ENCODE results near the gene SORCS2.

The SORCS2 gene

DNA sequence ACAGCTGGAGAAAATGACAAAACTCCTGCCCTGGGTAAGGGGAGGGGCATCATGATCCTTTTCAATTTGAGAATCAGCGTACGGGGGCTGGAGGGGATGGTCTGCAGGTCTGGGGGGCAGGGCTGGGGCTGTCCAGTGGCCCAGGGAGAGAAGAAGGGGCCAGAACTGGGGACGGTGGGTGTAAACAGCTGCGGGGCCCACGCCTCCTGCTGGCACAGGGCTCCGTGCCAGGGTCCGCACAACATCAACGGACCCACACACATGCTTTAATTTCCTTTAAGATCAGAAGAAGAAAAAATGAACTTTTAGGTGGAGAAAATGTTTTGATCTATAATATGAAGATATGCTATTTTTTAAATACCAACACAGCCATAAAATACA is 190.3 kb downstream of the SORCS2 start:
- no peak for DNase-seq

DNA sequence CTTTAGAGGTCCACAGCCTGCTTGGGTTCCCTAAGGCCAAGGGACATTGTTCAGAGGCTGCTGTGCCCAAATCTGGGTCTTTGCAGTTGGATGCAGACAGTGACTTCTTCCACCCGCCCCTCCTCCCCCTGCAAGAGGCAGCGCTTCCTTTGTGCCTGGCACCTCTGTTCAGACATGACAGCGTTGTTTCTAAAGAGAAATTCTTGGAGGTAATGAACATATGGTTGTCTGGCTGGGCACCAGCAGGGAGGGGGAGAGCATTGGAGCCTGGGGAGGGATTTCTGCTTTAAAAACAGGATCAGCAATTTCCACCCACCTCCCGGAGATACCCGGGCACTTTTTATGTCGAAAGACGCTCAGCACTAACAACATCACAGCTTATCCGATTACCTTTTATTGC is 190.9 kb downstream of the SORCS2 start:
- no peak for DNase-seq

DNA sequence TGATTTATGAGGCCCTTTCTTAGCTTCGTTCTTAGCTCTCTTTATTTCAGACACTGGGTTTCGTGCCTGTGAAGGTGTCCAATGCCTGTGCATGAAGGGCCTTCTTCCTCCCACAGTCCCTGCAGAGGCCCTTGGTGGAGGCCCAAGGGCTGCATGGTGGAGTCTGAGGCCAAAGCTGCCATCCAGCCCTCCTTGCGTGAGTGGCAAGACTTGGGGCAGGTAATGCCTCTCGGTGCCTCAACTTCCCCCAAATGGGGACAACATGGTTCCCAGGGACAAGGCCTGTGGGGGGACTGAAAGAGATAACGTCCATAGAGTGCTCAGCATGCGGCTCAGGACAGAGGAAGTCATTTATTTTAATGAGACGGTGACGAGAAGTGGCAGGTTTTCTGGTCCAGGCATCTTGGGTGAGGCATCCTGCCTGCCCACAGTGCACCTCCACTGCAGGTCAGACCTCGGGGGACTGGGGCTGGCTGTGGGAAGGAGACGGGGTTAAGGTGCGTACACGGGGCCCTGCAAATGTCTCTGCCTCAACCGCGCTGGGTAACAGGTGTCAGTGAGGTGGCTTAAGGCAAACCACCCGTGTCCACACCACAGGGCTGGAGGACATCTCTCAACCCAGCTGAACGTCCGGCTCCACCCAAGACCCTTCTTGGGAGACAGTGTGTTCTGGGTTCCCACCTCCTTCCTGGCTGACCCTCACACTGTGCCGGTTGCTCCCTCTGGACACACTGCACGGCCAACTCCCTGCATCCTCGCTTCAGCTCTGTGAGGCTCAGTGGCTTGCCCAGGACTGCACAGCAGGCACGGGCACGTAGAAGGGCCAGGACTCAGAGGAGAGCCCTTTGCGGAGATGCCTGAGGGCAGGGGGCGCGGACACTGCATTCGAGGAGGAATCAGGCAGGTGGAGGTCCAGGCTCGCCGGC is 191.9 kb downstream of the SORCS2 start:
- DNase-seq = no peak

DNA sequence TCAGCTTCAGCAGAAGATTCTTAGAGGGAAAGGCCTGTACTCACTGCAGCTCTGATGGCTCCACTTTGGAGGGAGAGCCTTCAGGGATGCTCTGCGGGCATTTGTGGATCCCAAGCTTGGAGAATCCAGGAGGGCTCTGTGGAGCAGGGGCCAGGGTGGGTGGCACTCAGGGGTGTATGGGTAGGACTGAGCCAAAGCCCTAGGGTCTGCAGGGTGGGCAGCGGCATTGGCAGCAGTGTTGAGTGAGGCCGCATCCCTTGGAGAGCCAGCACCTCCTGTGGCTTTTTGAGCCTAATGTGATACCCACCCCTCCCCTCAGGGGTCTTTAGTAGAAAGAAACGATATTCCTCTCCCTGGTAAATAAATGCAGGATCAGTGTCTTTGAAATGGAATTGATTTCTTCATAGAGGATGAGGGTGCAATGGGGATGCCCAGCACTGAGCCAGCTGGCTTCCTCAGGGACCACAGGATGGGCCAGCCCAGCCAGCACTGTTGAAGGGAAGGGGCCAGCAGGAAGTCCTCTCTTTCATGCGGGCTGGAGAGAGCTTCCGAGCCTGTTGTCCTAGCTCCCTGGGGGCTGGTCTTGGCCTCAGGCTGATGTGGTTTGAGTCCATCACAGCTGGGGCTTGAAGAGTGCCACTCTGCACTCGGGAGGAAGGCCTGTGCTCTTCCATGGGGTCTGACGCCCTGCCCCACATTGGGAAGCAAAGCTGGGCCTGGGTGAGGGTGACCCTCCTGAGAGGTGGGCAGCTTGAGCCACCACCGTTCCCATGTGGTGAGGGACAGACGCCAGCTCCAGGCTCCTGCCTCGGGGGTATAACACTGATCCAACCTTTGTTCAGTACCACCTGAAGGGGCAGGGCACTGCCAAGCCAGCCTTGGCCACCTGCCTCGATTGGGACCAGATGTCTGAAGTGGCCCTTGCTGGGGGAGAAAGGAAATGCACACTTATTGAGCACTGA is 192.9 kb downstream of the SORCS2 start:
- no peak for DNase-seq

DNA sequence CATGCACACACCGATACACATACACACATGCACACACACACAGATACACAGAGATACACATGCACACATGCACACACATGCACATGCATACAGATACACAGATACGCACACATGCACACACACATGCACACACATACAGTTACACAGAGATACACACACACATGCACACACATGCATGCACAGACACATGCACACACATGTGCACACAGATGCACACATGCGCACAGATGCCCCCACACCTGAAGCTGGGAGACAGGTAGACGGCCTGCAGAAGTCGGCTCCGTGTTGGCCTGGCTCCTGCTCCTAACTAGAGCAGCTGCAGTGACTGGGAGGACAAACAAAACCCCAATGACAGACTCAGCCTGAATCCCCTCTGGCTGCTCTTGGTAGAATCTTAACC is 195.6 kb downstream of the SORCS2 start:
- DNase-seq = no peak

DNA sequence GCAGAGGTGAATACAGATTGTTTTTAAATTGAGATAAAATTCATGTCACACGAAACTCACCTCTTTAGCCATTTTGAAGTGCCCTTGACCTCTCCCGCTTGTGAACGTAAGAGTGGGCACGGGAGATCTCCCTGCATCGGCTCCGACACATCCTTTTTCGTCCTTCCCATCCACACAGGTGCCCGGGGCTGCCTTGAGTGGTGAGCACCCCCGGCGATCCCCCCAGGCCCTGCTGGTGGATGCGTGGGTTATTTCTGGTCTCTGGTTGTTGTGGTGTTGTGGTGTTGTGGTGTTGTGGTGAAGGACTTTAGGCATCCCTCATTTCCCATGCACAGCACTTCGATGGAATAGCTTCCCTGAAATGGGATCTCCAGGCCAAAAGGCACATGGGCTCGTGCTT is 196.3 kb downstream of the SORCS2 start:
- no peak for DNase-seq

DNA sequence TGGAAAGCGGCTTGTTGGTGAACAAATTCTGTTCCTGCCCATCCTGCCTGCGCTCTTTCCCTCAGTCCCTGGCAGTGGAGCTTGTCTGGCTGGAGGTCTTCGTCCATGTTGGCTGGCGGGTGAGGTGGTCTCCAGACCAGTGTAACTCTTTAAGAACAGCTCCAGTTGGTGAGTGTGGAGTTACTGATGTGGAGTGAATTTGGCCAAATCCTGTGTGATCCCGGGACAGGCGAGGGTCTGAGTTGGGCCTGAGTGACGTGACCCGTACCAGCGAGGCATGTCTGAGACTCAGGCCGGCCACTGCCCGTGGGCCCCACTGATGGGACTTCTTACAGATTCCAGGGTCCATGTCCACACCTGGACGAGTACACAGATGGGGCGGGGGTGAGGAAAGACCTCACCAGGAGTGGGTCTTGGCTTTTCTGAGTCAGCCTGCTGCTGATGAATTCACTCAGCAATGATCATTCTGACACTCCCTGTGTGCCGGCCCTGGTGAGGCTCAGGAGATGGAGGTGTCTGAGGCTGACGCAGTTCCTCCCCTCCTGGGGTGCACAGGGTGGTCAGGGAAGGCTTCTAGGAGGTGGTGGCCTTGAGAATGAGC is 196.9 kb downstream of the SORCS2 start:
- DNase-seq = no peak

DNA sequence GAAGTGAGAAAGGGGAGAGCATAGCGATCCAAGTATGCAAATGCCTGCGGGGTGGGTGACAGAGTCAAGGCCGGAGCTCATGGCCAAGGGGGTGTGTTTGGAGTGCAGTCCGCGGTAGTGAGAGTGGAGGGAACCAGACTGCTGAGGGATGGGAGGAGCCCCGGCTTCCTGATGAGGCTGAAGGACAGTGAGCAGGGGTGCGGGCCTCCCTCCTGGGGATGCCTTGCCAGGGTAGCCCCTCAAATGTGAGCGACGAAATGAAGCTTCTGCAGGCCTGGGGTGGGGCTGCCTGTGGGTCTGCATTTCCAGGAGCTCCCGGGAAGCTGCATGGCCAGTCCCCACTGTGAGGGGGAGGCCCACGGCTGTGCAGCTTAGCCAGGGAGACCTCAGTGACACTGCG is 197.4 kb downstream of the SORCS2 start:
- no peak for DNase-seq

DNA sequence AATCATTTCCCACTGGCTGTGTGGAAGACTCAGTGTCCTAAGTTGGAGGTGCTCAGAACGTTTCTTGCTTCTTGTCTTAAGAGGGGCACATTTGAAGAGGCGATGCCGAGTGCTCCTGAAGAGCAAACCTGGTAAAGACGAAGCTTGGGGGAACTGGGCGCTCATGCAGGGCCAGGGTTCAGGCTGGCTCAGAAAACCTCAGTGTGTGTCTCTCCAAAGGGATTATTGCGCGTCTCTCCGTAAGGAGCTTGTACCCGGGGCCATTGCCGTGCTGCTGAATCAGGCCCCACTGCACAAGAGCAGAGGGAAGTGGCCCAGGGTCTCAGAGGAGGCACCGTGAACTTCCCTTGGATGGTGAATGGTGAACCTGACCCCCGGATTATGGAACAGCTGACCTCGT is 198.0 kb downstream of the SORCS2 start:
- no peak for DNase-seq

DNA sequence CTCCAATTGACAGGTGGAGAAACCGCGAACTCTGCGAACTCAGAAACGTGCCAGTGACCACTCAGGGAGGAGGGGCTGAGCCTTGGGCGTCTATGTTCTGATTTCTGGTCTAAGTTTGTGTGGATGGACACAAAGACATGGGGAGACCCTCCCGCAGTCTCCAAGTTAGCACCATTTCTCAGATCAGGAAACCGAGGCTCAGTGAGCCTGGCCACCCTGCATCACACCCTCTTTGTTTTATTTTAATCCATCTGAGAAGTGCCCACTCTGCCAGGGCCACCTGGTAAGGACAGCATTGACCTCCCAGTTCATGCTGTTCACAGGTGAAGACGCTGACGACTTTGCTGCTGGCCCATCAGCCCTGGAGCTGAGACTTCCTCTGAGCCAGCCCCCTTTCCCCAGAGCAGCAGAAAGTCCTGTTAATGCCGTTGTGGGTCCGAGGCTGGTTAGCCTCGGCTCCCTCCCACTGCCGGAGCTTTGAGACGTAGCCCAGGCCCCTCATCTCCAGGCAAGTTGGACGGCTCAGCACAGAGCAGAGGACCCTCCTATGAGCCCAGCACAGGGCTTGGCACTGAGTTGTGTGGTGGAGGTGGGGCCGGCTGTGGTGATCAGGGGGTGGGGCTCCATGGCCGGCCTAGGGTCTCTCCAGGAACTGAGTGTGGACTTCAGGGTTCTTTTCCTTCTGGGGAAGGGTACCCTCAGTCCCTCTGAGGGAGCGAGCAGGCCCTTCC is 198.7 kb downstream of the SORCS2 start:
- DNase-seq = no peak

DNA sequence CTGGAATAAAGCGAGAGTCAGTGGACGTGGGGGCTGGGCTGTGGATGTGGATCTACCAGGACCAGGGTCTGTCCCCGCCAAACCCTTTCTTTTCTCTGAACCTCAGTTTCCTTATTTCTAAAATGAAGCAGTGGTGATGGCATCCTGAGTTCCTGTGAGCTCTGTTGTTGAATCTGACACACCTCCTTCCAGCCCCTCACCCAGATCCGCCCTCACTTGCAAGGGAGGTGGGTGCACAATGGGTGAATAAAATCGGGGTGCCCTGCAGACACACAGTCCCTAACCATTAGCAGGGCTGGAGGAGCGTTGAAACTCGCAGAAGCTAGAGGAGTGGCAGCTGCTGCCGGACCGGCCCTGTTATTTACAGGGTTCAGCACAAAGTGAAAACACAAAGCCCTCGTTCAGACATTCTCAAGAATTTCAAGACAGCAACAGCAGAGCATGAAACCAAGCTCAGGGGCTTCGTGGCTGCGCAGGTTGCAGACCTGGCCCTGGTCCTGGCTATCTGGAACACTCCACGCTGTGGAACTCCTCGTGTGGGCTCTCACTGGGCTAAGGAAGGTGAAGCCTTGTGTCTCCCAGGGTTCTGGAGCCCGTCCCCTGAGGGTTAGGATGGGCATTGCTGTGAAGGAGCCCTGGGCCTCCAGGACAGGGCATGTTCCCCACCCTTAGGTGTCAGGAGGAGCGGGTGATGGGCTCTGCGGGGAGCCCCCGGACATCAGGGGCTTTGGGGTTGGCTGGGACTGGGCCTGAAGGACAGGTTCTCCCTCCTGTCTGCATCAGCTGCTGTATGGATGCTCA is 199.5 kb downstream of the SORCS2 start:
- no peak for DNase-seq

DNA sequence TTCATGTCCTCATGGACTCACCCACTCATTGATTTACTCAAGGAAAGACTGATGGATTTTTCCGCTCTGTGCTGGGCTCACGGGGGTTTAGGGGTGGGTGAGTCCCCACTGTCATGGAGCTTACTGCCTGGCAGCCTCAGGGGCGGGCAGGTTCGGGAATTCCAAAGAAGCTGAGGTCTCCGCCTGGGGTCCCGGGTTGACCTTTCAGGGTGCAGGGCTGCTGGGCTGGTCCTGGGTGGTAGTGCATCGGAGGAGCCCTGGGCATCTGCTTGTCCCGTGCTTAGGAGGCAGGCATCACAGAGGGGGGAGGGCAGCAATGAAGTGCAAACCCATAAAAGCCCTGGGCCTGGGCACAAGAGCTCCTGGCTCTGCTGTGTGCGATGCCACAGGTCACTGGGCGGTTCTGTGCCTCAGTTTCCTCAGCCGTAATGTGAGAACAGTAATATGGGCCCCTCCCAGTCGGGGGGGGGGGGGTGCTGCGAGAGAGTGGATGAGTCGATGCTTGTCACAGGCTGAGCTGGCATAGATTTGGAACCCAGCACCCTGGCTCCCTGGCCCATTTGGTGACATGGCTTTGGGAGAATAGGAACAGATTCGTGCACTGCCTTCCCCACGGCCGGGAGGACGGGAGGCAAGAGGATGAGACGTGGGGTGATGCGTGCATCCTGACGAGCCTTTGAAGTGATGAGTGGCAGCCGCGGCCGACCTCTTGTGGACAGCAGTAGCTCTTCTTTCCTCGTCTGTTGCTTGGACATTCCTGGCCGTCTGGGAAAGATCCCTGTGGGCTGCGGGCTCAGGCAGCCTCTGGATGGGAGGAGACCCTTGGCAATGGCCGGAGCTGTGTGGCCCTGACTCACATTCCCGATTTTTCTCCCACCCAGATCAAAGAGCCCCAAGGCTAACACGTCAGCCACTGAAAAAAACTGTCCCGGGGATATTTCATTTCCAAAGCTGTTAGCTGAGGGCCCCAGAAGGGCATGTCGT is 200.4 kb downstream of the SORCS2 start:
- no peak for DNase-seq

DNA sequence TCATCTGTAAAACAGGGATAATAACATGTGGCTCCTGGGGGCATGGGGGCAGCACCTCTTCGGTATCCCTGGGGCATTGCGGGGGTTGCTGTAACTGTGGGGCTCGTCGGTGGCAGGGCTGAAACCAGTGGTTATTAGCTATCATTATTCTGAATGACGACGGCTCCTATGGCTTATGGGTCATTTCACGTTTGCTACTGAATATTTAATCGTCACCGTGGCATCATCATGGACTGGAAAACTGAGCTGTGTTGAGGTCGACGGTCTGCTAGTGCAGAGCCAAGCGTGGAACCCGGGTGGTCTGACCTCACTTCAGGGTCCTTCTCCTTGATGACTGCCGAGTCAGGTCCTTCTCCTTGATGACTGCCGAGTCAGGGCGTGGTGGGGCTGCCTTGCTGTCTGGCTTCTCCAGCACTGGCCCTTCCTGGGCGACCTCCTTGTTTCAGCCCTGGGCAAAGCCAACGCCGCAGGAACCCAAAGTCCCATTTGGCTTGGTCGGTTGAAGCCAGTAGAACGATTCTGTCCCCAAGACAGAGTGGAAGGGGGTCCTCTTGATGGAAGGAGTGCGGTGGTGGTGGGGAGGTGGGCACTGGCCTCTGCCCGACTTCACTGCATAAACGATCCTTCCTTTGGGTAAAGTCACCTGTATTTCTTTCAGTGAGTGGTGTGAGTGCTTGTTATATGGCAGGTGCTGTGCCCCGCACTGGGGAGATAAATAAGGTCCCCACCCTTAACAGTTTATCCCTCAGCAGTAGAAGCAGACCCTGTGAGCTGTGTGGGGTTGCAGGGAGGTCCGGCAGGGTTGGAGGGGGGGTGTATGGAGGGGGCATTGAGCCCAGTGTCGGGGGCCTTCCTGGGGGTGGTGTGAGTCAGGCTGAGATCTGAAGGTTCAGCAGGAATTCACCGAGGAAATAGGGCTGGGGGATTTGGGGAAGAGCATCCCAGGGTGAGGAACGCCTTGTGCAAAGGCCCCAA is 201.6 kb downstream of the SORCS2 start:
- DNase-seq = no peak

DNA sequence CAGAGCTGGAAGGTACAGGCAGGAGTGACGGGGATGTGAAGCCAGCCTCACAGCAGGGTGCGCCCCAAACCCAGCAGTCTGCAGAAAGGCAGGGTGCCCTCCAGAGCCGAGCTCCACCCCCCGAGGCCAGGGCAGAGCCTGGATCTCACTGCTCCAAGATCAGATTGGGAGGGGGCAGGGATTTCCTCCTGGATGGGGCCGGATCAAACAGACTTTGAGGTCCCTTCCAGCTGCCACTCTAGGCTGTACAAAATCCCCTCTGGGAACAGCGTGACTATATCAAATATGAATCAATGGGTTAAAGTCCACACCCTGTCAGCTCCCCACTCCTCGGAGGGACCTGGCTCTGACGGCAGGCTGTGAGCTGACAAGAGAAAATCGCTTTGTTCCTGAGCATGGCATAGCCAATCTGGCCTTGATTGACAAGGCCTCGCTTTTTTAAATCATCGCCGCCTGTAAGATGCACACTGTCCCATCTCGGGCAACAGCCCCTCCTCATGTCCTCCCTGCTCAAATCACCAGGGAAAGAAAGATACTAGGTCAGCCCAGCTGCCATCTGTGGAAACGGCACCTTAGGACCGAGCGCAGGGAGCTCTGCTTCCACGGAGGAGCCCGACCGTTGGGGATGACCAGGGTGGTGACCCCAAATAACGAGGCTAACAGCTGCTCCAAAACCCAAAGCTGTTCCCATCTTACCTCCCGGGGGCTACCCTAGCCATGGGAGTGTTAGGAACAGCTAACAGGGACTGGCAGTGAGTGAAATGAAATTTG is 202.5 kb downstream of the SORCS2 start:
- no peak for DNase-seq

DNA sequence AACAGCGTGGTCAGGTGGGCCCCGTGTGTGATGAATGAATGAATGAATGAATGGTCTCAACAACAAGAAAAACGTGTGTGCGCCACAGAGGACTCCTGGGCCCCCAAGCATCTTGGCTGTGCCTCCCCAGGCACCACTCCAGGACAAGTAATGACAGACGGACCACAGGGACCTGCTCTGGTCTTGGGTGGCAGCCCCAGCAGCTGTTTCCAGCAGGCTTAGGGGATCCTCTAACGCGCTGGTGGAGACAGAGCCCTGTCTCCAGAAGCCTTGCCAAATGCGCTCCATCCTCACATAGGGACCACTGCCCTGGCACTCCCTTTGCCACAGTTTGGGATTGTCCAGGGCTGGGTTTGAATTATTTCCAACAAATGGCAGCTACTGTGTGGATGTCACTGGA is 203.3 kb downstream of the SORCS2 start:
- no peak for DNase-seq

DNA sequence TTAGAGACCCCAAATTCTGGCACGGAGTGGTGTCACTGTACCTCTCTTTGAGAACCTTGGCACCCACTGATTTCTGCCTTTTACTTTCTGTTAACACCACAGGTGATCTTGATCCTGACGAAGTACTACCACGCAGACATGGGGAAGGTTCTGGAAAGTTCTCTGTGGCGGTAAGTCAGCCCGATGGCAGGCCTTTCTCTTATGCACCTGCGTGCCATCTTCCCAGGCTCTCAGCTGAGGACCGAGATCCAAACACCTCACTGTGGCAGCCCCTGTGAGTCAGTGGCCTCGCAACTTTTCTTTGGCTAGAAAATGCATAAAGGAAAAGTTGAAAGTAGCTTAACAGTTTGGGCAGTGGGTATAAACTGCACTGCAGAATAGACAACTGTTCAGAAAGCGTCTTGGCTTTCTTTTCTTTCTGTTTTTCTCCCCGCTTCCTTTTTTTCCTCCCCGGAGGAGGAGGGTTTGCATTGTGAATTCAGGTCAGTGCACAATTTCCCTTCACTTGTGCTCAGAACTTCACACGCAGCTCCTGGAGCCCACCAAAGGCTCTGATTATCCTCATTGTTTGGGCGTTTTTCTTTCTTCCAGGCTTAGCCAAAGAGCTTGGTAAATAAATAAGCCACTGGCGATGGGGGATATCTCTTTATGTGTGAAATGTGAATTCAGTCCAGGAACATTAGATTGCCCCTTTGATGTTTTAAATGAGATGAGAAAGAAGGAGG is 204.0 kb downstream of the SORCS2 start:
- no peak for DNase-seq

DNA sequence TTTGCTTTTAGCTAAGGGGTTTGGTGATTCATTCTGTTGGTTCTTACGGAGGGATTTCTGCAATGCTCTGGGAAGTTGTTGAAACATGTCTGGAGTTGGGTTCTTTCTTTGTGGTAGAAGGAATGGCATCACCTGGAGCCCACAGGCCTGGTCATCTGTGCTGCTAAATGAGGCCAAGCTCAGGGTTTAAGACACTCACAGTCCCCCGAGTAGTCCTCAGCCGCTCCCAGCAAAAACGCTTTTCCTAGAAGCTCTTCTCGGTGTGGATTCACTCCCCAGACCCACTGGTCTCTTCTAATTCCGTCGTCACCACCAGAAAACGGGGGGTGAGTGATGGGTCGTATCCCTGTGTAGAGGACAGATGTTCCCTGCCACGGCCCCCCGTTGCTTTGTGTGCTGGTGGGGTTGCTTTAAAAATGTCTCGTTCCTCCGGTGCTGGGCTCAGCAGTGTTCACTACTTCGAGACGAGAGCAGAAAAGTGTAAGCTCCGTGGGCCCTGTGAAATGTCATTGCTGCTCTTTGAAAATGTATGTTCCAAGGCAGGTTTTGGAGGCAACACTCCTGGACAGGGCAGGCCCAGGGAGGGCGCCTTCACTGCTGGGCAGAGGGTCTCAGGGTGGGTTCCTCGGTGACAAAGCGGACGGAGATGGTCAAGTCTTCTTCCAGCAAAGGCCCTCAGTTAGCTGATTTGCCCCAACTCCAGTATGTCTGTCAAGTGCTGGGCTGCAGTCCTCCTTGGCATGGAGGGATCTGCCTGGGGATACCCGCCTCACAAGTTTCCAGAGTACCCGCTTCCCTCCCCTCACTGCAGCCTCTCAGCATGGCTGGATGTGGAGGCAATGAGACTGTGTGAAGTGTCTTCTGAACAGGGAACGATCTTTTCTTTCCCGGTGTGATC is 205.1 kb downstream of the SORCS2 start:
- DNase-seq = no peak
